Measurements from ENCODE around the gene RPS6KB2. TPM values are rescaled to one million over a fixed set of nuclear protein-coding genes. Genes with fewer than 3 reads are reported as not detected.

RPS6KB2 gene
- total RNA-seq, 1 experiment from 2014 or later: 49.8 TPM

DNA sequence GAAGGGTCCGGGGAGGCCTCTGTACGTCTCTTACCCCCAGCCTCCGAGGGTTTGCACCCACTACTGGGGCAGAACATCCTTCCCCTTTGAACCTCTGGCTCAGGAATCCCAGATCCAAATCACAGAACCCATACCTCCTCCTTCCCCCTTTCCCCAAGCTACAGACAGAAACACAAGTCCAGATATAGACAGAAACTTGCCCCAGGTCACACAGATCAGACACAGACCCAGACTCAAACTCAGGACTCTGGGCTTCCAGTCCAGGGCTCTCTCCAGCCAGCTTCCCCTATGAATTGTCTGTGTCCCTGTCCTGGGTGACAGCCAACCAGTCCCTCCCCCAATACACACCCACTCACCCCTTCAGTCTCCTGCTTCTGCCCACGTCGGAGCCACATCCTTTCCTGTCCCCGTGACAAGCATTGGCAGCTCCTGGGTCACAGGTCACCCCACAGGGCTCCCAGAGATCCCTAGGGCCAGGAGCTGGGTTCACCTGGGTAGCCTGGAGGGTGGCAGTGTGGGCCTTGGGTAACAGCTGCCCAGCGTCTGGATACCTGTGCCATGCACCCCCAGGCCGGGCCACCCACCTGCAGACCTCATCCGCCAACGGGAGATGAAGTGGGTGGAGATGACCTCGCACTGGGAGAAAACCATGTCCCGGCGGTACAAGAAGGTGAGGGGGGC lies 23.6 kb upstream of the RPS6KB2 start:
- DNase-seq (ENCODE audit: unreplicated experiment): no peak
- ChIA-PET CTCF (interaction anchor here (0.6 to 0.9 kb wide), 2 partner anchors 10 to 19 kb away, joined by 3 to 4 read pairs; no protein-coding TSS in a partner anchor), POLR2A (interaction anchor here (0.7 to 1.3 kb wide), 2 partner anchors 16 to 64 kb away, joined by 3 read pairs; no protein-coding TSS in a partner anchor)
- Mint-ChIP-seq H3K4me3 (ENCODE audit: unreplicated experiment) (no peak overlapping the region), H3K27me3 (ENCODE audit: insufficient read depth, unreplicated experiment) (no peaks in the 10 kb centered on the region), H3K9me3 (ENCODE audit: unreplicated experiment) (no peaks in the 10 kb centered on the region), H3K36me3 (ENCODE audit: insufficient read depth, unreplicated experiment) (peaks cover 20% of the 10 kb centered on the region), H3K4me1 (ENCODE audit: insufficient read depth, unreplicated experiment) (peaks cover 9% of the 10 kb centered on the region), H3K27ac (ENCODE audit: low read depth, unreplicated experiment) (peak overlapping the region; percentile 27)
- intact Hi-C loops (cut with micrococcal nuclease): no loop called here
- TF ChIP-seq, protein P1, sequence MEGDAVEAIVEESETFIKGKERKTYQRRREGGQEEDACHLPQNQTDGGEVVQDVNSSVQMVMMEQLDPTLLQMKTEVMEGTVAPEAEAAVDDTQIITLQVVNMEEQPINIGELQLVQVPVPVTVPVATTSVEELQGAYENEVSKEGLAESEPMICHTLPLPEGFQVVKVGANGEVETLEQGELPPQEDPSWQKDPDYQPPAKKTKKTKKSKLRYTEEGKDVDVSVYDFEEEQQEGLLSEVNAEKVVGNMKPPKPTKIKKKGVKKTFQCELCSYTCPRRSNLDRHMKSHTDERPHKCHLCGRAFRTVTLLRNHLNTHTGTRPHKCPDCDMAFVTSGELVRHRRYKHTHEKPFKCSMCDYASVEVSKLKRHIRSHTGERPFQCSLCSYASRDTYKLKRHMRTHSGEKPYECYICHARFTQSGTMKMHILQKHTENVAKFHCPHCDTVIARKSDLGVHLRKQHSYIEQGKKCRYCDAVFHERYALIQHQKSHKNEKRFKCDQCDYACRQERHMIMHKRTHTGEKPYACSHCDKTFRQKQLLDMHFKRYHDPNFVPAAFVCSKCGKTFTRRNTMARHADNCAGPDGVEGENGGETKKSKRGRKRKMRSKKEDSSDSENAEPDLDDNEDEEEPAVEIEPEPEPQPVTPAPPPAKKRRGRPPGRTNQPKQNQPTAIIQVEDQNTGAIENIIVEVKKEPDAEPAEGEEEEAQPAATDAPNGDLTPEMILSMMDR (IDR thresholded peaks at IDR 0.05; ENCODE audit: unreplicated experiment): no peak
- BruUV-seq (replicated peaks): no TSS peak

DNA sequence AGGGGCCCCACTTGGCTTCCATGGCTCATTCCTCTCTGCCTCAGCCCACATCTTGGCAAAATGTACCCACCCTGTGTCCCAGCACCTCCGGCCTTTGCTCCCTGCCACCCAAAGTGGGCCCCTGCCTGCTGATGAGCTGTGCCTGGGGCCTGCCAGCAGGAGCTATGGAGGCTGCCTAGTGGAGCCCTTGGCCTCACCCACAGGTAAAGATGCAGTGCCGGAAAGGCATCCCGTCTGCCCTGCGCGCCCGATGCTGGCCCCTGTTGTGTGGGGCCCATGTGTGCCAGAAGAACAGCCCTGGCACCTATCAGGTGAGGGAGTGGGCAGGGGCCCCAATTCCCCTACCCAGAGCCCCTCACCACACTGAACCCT lies 23.1 kb upstream of the RPS6KB2 start:
- TF ChIP-seq, protein P1 (IDR thresholded peaks at IDR 0.05; ENCODE audit: unreplicated experiment): no peak
- no TSS peak for BruUV-seq (replicated peaks)
- Mint-ChIP-seq H3K9me3 (ENCODE audit: unreplicated experiment) (no peaks in the 10 kb centered on the region), H3K4me3 (ENCODE audit: unreplicated experiment) (no peak overlapping the region), H3K4me1 (ENCODE audit: insufficient read depth, unreplicated experiment) (peaks cover 9% of the 10 kb centered on the region), H3K27ac (ENCODE audit: low read depth, unreplicated experiment) (no peak overlapping the region), H3K36me3 (ENCODE audit: insufficient read depth, unreplicated experiment) (peaks cover 20% of the 10 kb centered on the region), H3K27me3 (ENCODE audit: insufficient read depth, unreplicated experiment) (no peaks in the 10 kb centered on the region)
- POLR2A ChIA-PET: interaction anchor here (0.7 to 1.3 kb wide), 2 partner anchors 16 to 63 kb away, joined by 3 read pairs; no protein-coding TSS in a partner anchor
- intact Hi-C loops (cut with micrococcal nuclease): no loop called here
- DNase-seq (ENCODE audit: unreplicated experiment): no peak
- CTCF ChIA-PET: interaction anchor here (0.6 to 0.9 kb wide), 2 partner anchors 9 to 395 kb away, joined by 3 to 4 read pairs; no protein-coding TSS in a partner anchor

DNA sequence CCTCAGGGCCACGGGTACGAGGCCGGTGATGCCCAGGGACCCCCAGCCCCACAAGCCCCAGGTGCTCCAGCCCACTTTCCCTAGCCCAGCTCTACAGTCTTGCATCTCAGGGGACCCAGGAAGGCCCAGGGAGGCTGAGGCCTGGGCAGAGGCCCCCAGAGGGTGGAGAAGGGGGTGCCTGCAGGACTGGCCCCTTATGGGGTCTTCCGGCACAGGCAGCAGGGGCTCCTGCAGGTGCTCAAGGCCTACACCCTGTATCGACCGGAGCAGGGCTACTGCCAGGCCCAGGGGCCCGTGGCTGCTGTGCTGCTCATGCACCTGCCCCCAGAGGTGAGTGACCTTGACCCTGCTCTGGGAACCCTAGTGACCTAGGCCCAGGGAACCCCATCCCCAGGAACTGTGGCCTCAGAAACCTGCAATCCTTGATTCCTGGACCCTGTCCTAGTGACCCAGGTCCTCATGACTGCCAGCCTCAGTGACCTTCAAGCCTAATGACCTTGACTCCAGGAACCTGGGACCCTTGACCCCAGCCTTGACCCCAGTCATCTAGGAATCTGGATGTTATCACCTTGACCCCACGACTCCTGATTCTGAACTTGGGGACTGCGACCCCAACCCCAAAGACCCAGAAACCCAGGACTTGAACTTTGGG lies 22.5 kb upstream of the RPS6KB2 start:
- no TSS peak for BruUV-seq (replicated peaks)
- Mint-ChIP-seq H3K36me3 (ENCODE audit: insufficient read depth, unreplicated experiment) (peaks cover 14% of the 10 kb centered on the region), H3K4me3 (ENCODE audit: unreplicated experiment) (no peak overlapping the region), H3K27ac (ENCODE audit: low read depth, unreplicated experiment) (no peak overlapping the region), H3K9me3 (ENCODE audit: unreplicated experiment) (no peaks in the 10 kb centered on the region), H3K27me3 (ENCODE audit: insufficient read depth, unreplicated experiment) (no peaks in the 10 kb centered on the region), H3K4me1 (ENCODE audit: insufficient read depth, unreplicated experiment) (peaks cover 4% of the 10 kb centered on the region)
- TF ChIP-seq, protein P1 (IDR thresholded peaks at IDR 0.05; ENCODE audit: unreplicated experiment): no peak
- intact Hi-C loops (cut with micrococcal nuclease): no loop called here
- POLR2A ChIA-PET: interaction anchor here (1.3 kb wide), 1 partner anchor 63 kb away, joined by 3 read pairs; no protein-coding TSS in a partner anchor
- DNase-seq (ENCODE audit: unreplicated experiment): no peak
- CTCF ChIA-PET: interaction anchor here (0.6 to 0.9 kb wide), 2 partner anchors 8 to 395 kb away, joined by 3 to 4 read pairs; no protein-coding TSS in a partner anchor

DNA sequence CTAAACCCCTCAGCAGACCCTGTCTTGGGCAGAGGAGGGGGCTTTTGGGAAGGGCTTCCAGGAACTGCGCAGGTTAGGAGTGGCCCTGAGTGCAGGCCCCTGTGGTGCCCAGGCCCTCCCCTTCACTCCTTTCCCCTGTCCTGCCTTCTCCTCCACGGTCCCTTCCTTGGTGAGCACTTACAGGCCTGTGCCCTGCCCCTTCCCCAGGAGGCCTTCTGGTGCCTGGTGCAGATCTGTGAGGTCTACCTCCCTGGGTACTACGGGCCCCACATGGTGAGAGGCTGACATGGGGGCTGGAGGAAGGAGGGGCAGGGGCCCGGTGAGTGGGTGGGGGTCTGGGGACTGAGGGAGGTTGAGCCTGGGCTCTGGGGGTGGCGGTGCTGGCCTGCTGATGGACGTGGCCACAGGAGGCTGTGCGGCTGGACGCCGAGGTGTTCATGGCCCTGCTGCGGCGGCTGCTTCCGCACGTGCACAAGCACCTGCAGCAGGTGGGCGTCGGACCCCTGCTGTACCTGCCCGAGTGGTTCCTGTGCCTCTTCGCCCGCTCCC lies 21.8 kb upstream of the RPS6KB2 start:
- TF ChIP-seq, protein P1 (IDR thresholded peaks at IDR 0.05; ENCODE audit: unreplicated experiment): no peak
- no peak overlapping the region for H3K4me3 Mint-ChIP-seq (ENCODE audit: unreplicated experiment)
- H3K9me3 Mint-ChIP-seq (ENCODE audit: unreplicated experiment): no peaks in the 10 kb centered on the region
- intact Hi-C loops (cut with micrococcal nuclease): no loop called here
- peaks cover 14% of the 10 kb centered on the region for H3K36me3 Mint-ChIP-seq (ENCODE audit: insufficient read depth, unreplicated experiment)
- no peak overlapping the region for H3K27ac Mint-ChIP-seq (ENCODE audit: low read depth, unreplicated experiment)
- CTCF ChIA-PET: no interaction called here
- H3K27me3 Mint-ChIP-seq (ENCODE audit: insufficient read depth, unreplicated experiment): no peaks in the 10 kb centered on the region
- no TSS peak for BruUV-seq (replicated peaks)
- peaks cover 4% of the 10 kb centered on the region for H3K4me1 Mint-ChIP-seq (ENCODE audit: insufficient read depth, unreplicated experiment)
- no peak for DNase-seq (ENCODE audit: unreplicated experiment)
- POLR2A ChIA-PET: interaction anchor here (0.7 kb wide), 1 partner anchor 186 kb away, joined by 3 read pairs; no protein-coding TSS in a partner anchor

All from MCF 10A (cell line).